ENCODE results near the gene KRT16.

GRCh38 chr17:41615454-41615853 lies 2.9 kb upstream of the KRT16 start:
- TF ChIP-seq CTCF (conservative IDR thresholded peaks at IDR 0.05; ENCODE audit: low read depth, low read length) (no peak), EZH2phosphoT487 (IDR thresholded peaks at IDR 0.05; ENCODE audit: borderline replicate concordance, low read length) (no peak)
